Upper lobe of right lung (tissue), 1 donor: ENCODE data around the gene NEIL3. TPM values are rescaled to one million over a fixed set of nuclear protein-coding genes. Genes with fewer than 3 reads are reported as not detected.

Experiments
- ATAC-seq: fragments of 200-7000 bp; cut with Tn5 transposase; one replicate; pipeline ENCODE4 v1.9.1; 2020; ENCODE audit warnings: mild to moderate bottlenecking, moderate library complexity
- DNase-seq: peaks from one replicate; pipeline ENCODE4 v3.0.0-alpha.2; 2020
- H3K27ac ChIP-seq: fragments of 200-600 bp; one replicate; pipeline ENCODE4 v1.8.0; 2022
- H3K27me3 ChIP-seq: fragments of 200-600 bp; one replicate; pipeline ENCODE4 v1.8.0; 2022; ENCODE audit warnings: mild to moderate bottlenecking
- H3K36me3 ChIP-seq: fragments of 200-600 bp; one replicate; pipeline ENCODE4 v1.8.0; 2022
- H3K4me1 ChIP-seq: fragments of 200-600 bp; one replicate; pipeline ENCODE4 v1.8.0; 2022
- H3K4me3 ChIP-seq: fragments of 200-600 bp; one replicate; pipeline ENCODE4 v1.8.0; 2022; ENCODE audit warnings: mild to moderate bottlenecking
- H3K9me3 ChIP-seq: fragments of 200-600 bp; one replicate; pipeline ENCODE4 v1.8.0; 2022
- intact Hi-C: fragments of 100-400 bp; cut with DNase I; formaldehyde crosslinking; loops from one replicate; pipeline ENCODE4 v1.11.0; 2022
- total RNA-seq: library from RNA; stranded (reverse); fragmentation: NEBNext Ultra II Directional; extraction: Animal tissue kit (Norgen Biotek cat#: 25700); gene quantifications from one replicate; pipeline ENCODE4 v1.2.1, GENCODE V29; 2021
- TF ChIP-seq, protein P1 (sequence below): fragments of 200-600 bp; IDR thresholded peaks from one replicate; pipeline ENCODE4 v1.8.0; 2022; ENCODE audit warnings: antibody characterized with exemption
- donor health status: DM: no; HTN: yes; CAD: no; lungs with severe emphysema.

Gene NEIL3
- total RNA-seq, 1 donor from 2014 or later: 0.52 TPM

DNA sequence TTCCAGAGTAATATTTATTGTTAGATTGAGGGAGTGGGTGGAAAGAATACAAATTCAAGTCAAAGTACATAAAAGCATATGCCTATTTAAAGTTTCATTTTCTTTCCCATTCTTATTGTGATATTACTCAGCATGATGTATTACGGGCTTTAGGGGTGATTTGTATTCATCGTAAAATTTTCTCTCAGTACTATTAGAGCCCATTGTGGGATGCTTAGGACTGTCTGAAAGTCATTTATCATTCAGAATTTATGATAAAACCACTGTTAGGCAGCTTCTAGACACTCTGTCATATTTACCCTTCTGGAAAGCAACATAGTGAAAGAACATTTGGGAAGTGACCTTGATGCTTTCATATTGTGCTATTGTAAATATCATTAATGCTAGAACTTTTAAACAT is 86.7 kb downstream of the NEIL3 start:
- Histone ChIP-seq H3K4me1 (no peaks in the 10 kb centered on the region), H3K9me3 (no peaks in the 10 kb centered on the region), H3K27me3 (no peaks in the 10 kb centered on the region), H3K4me3 (no peak overlapping the region), H3K27ac (no peak overlapping the region), H3K36me3 (no peaks in the 10 kb centered on the region)
- ATAC-seq (no peak), DNase-seq (no peak)
- intact Hi-C loops: no loop called here
- TF ChIP-seq, protein P1, sequence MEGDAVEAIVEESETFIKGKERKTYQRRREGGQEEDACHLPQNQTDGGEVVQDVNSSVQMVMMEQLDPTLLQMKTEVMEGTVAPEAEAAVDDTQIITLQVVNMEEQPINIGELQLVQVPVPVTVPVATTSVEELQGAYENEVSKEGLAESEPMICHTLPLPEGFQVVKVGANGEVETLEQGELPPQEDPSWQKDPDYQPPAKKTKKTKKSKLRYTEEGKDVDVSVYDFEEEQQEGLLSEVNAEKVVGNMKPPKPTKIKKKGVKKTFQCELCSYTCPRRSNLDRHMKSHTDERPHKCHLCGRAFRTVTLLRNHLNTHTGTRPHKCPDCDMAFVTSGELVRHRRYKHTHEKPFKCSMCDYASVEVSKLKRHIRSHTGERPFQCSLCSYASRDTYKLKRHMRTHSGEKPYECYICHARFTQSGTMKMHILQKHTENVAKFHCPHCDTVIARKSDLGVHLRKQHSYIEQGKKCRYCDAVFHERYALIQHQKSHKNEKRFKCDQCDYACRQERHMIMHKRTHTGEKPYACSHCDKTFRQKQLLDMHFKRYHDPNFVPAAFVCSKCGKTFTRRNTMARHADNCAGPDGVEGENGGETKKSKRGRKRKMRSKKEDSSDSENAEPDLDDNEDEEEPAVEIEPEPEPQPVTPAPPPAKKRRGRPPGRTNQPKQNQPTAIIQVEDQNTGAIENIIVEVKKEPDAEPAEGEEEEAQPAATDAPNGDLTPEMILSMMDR: no peak

DNA sequence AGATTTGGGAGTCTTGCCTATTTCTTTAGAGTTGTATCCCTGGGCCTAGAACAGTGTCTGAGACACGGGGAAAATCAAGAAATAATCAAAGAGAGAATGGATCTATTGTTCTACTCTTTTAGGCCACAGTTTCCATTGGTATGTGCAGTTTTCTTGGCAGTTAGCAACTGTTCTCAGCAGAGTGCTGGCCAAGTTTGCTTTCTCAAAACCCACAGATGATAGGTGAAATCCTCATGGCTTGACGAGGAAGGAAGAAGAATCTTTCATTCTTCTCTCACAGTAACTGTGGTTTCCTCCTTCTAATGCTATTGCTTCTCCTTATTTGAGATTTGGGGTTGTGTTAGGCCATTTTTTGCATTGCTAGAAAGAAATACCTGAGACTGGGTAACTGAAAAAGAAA is 90.4 kb downstream of the NEIL3 start:
- TF ChIP-seq, protein P1: no peak
- Histone ChIP-seq H3K4me3 (no peak overlapping the region), H3K9me3 (no peaks in the 10 kb centered on the region), H3K36me3 (no peaks in the 10 kb centered on the region), H3K27ac (no peak overlapping the region), H3K4me1 (no peaks in the 10 kb centered on the region), H3K27me3 (no peaks in the 10 kb centered on the region)
- intact Hi-C loops: no loop called here
- ATAC-seq (no peak), DNase-seq (no peak)

DNA sequence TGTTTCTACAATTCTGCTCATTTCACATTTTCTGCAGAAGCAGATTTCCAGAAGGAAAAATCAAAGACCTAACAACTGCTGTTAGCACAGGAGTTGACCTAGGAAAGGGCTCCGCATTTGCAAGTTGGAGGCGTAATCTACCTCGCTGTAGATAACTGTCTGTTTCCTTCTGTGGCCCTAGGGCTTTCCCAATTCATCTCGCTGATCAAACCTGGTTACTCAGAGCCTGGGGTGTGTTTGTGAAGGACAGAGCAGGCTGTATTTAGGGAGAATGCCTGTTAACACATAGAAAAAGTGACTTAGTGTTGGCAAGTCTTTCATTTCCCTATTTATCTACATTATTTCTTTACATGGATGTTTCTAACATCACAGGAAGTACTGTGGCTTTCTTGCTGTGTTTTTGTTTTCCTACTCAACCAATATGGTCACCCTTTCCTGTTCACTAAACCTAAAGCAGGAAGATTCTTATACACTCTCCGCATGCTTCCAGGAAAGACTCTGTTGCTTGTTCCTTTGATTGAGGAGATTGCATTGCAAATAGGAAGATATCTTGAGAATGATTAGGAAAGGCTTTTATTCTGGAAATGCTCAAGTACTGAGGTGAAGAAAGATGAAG is 92.1 kb downstream of the NEIL3 start:
- DNase-seq (no peak), ATAC-seq (no peak)
- Histone ChIP-seq H3K9me3 (no peaks in the 10 kb centered on the region), H3K27me3 (no peaks in the 10 kb centered on the region), H3K4me3 (no peak overlapping the region), H3K27ac (no peak overlapping the region), H3K4me1 (no peaks in the 10 kb centered on the region), H3K36me3 (no peaks in the 10 kb centered on the region)
- TF ChIP-seq, protein P1: no peak
- intact Hi-C loops: no loop called here

DNA sequence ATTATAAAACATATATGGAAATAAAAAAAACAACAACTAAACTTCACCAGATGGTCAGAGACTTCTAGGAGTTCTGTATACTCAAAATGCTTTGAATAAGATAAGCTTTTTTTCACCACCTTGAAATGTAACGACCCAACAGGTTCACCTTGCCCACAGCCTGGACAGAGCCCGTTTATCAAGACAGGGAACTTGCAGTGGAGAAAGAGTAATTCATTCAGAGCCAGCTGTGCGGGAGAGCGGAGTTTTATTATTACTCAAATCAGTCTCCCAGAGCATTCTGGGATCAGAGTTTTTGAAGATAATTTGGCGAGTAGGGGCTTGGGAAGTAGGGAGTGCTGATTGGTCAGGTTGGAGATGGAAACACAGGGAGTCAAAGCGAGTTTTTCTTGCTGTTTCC is 94.1 kb downstream of the NEIL3 start:
- H3K36me3 ChIP-seq: no peaks in the 10 kb centered on the region
- no peaks in the 10 kb centered on the region for H3K9me3 ChIP-seq

DNA sequence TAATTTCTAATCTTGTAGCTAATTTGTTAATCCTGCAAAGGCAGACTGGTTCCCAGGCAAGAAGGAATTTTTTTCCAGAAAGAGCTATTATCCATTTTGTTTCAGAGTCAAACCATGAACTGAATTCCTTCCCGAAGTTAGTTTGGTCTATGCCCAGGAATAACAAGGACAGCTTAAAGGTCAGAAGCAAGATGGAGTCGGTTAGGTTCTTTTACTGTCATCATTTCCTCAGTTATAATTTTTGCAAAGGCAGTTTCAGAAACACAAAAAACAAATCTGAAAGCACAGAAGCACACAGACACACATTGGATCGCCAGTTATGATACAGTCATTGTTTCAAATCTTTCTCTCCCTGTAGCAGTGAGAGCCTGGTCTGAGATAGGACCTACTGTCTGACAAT is 94.7 kb downstream of the NEIL3 start:
- intact Hi-C loops: no loop called here
- Histone ChIP-seq H3K4me1 (no peaks in the 10 kb centered on the region), H3K27me3 (no peaks in the 10 kb centered on the region), H3K4me3 (no peak overlapping the region), H3K27ac (no peak overlapping the region), H3K9me3 (no peaks in the 10 kb centered on the region), H3K36me3 (no peaks in the 10 kb centered on the region)
- TF ChIP-seq, protein P1: no peak
- DNase-seq: no peak
- no peak for ATAC-seq

More for the DNA sequence above, 94.1 kb downstream of the NEIL3 start:
- Histone ChIP-seq H3K4me1 (no peaks in the 10 kb centered on the region), H3K27me3 (no peaks in the 10 kb centered on the region), H3K4me3 (no peak overlapping the region), H3K27ac (no peak overlapping the region)
- ATAC-seq (no peak), DNase-seq (no peak)
- intact Hi-C loops: no loop called here
- TF ChIP-seq, protein P1: no peak

DNA sequence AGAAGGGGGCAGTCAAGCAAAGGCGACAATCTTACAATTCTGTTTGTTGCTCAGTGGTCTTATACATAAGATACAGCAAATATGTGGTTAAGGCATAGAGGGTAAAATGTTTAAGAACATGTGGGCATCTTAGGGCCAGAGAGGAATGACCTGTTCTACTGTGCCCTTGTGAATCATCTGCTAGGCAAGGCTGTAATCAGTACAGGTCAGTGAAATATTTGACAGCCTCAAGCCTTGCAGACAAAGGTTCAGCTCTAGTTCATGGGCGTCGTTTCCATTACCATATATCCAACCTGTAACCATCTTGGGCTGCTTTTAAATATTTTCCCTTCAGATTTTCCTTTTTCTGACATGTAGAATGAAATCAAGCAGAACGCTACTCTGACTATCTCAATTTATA is 95.3 kb downstream of the NEIL3 start:
- H3K36me3 ChIP-seq: no peaks in the 10 kb centered on the region
- intact Hi-C loops: no loop called here
- ATAC-seq (no peak), DNase-seq (no peak)
- H3K4me1 ChIP-seq: no peaks in the 10 kb centered on the region
- H3K4me3 ChIP-seq: no peak overlapping the region
- H3K27me3 ChIP-seq: no peaks in the 10 kb centered on the region
- no peaks in the 10 kb centered on the region for H3K9me3 ChIP-seq
- TF ChIP-seq, protein P1: no peak
- H3K27ac ChIP-seq: no peak overlapping the region
